ENCODE data around the gene SMAD6. TPM values are rescaled to one million over a fixed set of nuclear protein-coding genes. Genes with fewer than 3 reads are reported as not detected.

The SMAD6 gene
- total RNA-seq, 8 experiments from 2014 or later = 1.2 to 43.3 (median 3.9) TPM

- in situ Hi-C loops (cut with MboI; ENCODE audit: low pct_unique_long_range_greater_than_20kb in 2 of 9, low sequenced_read_pairs in 9 of 9, unreplicated experiment in 9 of 9) = no loop called here
Observed at GRCh38 chr15:66734961-66735908, 33.2 kb downstream of the SMAD6 start.

GRCh38 chr15:66735909-66736305 is 33.9 kb downstream of the SMAD6 start:
- Histone ChIP-seq H3K27ac (no peak overlapping the region), H3K4me3 (no peak overlapping the region), H3K4me1 (replicated peaks in 1 of 2) (peaks cover 0 to 19% of the 10 kb centered on the region in 2 donors)
- ATAC-seq (replicated peaks in 6 of 8) = no peak
- WGBS, 10 experiments = 62 to 98% (median 83%) methylated on average over 2 to 9 of the region's 9 CpGs; no CpG with 5 or more reads in 2 of the 10 experiments
- in situ Hi-C loops (cut with MboI; ENCODE audit: low pct_unique_long_range_greater_than_20kb in 2 of 9, low sequenced_read_pairs in 9 of 9, unreplicated experiment in 9 of 9) = no loop called here

More at GRCh38 chr15:66734961-66735908, 33.2 kb downstream of the SMAD6 start:
- Histone ChIP-seq H3K4me3 (no peak overlapping the region), H3K27ac (no peak overlapping the region), H3K4me1 (replicated peaks in 1 of 2) (peaks cover 0 to 19% of the 10 kb centered on the region in 2 donors)
- 73 to 100% (median 90%) methylated on average over 1 to 6 of the region's 10 CpGs; no CpG with 5 or more reads in 1 of the 10 experiments for WGBS, 10 experiments
- peak in 3 of 8 experiments; percentile 26 to 54 (median 40) for ATAC-seq (replicated peaks in 6 of 8)

- Histone ChIP-seq H3K27ac (no peak overlapping the region), H3K4me1 (replicated peaks in 1 of 2) (peaks cover 0 to 19% of the 10 kb centered on the region in 2 donors), H3K4me3 (no peak overlapping the region)
- no peak for ATAC-seq (replicated peaks in 6 of 8)
- WGBS, 10 experiments = 47 to 95% (median 82%) methylated on average over 2 to 10 of the region's 11 CpGs; no CpG with 5 or more reads in 2 of the 10 experiments
- in situ Hi-C loops (cut with MboI; ENCODE audit: low pct_unique_long_range_greater_than_20kb in 2 of 9, low sequenced_read_pairs in 9 of 9, unreplicated experiment in 9 of 9) = no loop called here
Observed at GRCh38 chr15:66737243-66738010, 35.4 kb downstream of the SMAD6 start.

- Histone ChIP-seq H3K4me3 (no peak overlapping the region), H3K27ac (no peak overlapping the region), H3K4me1 (replicated peaks in 1 of 2) (peaks cover 0 to 19% of the 10 kb centered on the region in 2 donors)
- ATAC-seq (replicated peaks in 6 of 8) = no peak
- WGBS, 10 experiments = 35 to 100% (median 84%) methylated on average over 1 to 8 of the region's 10 CpGs; no CpG with 5 or more reads in 3 of the 10 experiments
- in situ Hi-C loops (cut with MboI; ENCODE audit: low pct_unique_long_range_greater_than_20kb in 2 of 9, low sequenced_read_pairs in 9 of 9, unreplicated experiment in 9 of 9) = no loop called here
Observed at GRCh38 chr15:66738116-66738515, 36.1 kb downstream of the SMAD6 start.

GRCh38 chr15:66738595-66738994 is 36.6 kb downstream of the SMAD6 start:
- Histone ChIP-seq H3K27ac (no peak overlapping the region), H3K4me3 (no peak overlapping the region), H3K4me1 (replicated peaks in 1 of 2) (peaks cover 0 to 19% of the 10 kb centered on the region in 2 donors)
- 83 to 100% (median 94%) methylated on average over 1 to 5 of the region's 10 CpGs; no CpG with 5 or more reads in 5 of the 10 experiments for WGBS, 10 experiments
- peak in 1 of 8 experiments; percentile 8 for ATAC-seq (replicated peaks in 6 of 8)
- in situ Hi-C loops (cut with MboI; ENCODE audit: low pct_unique_long_range_greater_than_20kb in 2 of 9, low sequenced_read_pairs in 9 of 9, unreplicated experiment in 9 of 9) = no loop called here

GRCh38 chr15:66739287-66739686 is 37.3 kb downstream of the SMAD6 start:
- no CpG with 5 or more reads among the region's 6 CpGs for WGBS, 10 experiments
- no peak overlapping the region for H3K27ac ChIP-seq
- in situ Hi-C loops (cut with MboI; ENCODE audit: low pct_unique_long_range_greater_than_20kb in 2 of 9, low sequenced_read_pairs in 9 of 9, unreplicated experiment in 9 of 9) = no loop called here
- peaks cover 0 to 14% of the 10 kb centered on the region in 2 donors for H3K4me1 ChIP-seq (replicated peaks in 1 of 2)
- H3K4me3 ChIP-seq = no peak overlapping the region
- ATAC-seq (replicated peaks in 6 of 8) = no peak

GRCh38 chr15:66740802-66741201 is 38.8 kb downstream of the SMAD6 start:
- Histone ChIP-seq H3K27ac (no peak overlapping the region), H3K4me3 (no peak overlapping the region), H3K4me1 (replicated peaks in 1 of 2) (peaks cover 0 to 12% of the 10 kb centered on the region in 2 donors)
- WGBS, 10 experiments = 2 to 92% (median 80%) methylated on average over 1 to 6 of the region's 8 CpGs; no CpG with 5 or more reads in 2 of the 10 experiments
- in situ Hi-C loops (cut with MboI; ENCODE audit: low pct_unique_long_range_greater_than_20kb in 2 of 9, low sequenced_read_pairs in 9 of 9, unreplicated experiment in 9 of 9) = no loop called here
- peak in 2 of 8 experiments; percentile 16 to 29 for ATAC-seq (replicated peaks in 6 of 8)

- in situ Hi-C loops (cut with MboI; ENCODE audit: low pct_unique_long_range_greater_than_20kb in 2 of 9, low sequenced_read_pairs in 9 of 9, unreplicated experiment in 9 of 9) = no loop called here
- 24 to 100% (median 91%) methylated on average over 1 to 3 of the region's 5 CpGs; no CpG with 5 or more reads in 4 of the 10 experiments for WGBS, 10 experiments
- no peak for ATAC-seq (replicated peaks in 6 of 8)
- Histone ChIP-seq H3K27ac (no peak overlapping the region), H3K4me3 (no peak overlapping the region), H3K4me1 (replicated peaks in 1 of 2) (peaks cover 0 to 15% of the 10 kb centered on the region in 2 donors)
Observed at GRCh38 chr15:66741646-66742045, 39.6 kb downstream of the SMAD6 start.

- 94 to 100% (median 100%) methylated on average over 1 to 2 of the region's 6 CpGs; no CpG with 5 or more reads in 6 of the 10 experiments for WGBS, 10 experiments
- H3K4me3 ChIP-seq = no peak overlapping the region
- in situ Hi-C loops (cut with MboI; ENCODE audit: low pct_unique_long_range_greater_than_20kb in 2 of 9, low sequenced_read_pairs in 9 of 9, unreplicated experiment in 9 of 9) = no loop called here
- peaks cover 0 to 16% of the 10 kb centered on the region in 2 donors for H3K4me1 ChIP-seq (replicated peaks in 1 of 2)
- H3K27ac ChIP-seq = no peak overlapping the region
- ATAC-seq (replicated peaks in 6 of 8) = no peak
Observed at GRCh38 chr15:66742286-66742685, 40.2 kb downstream of the SMAD6 start.

GRCh38 chr15:66743204-66743603 is 41.2 kb downstream of the SMAD6 start:
- 77 to 100% (median 92%) methylated on average over 1 to 4 of the region's 5 CpGs; no CpG with 5 or more reads in 2 of the 10 experiments for WGBS, 10 experiments
- Histone ChIP-seq H3K4me3 (no peak overlapping the region), H3K4me1 (replicated peaks in 1 of 2) (peaks cover 0 to 22% of the 10 kb centered on the region in 2 donors), H3K27ac (no peak overlapping the region)
- ATAC-seq (replicated peaks in 6 of 8) = no peak
- in situ Hi-C loops (cut with MboI; ENCODE audit: low pct_unique_long_range_greater_than_20kb in 2 of 9, low sequenced_read_pairs in 9 of 9, unreplicated experiment in 9 of 9) = no loop called here

- Histone ChIP-seq H3K4me3 (no peak overlapping the region), H3K4me1 (replicated peaks in 1 of 2) (peaks cover 0 to 22% of the 10 kb centered on the region in 2 donors), H3K27ac (no peak overlapping the region)
- ATAC-seq (replicated peaks in 6 of 8) = peak in 2 of 8 experiments; percentile 48 to 74
- 40 to 100% (median 88%) methylated on average over 1 to 10 of the region's 15 CpGs; no CpG with 5 or more reads in 4 of the 10 experiments for WGBS, 10 experiments
- in situ Hi-C loops (cut with MboI; ENCODE audit: low pct_unique_long_range_greater_than_20kb in 2 of 9, low sequenced_read_pairs in 9 of 9, unreplicated experiment in 9 of 9) = no loop called here
Observed at GRCh38 chr15:66743703-66744536, 41.9 kb downstream of the SMAD6 start.

GRCh38 chr15:66744610-66745279 is 42.7 kb downstream of the SMAD6 start:
- H3K4me1 ChIP-seq (replicated peaks in 1 of 2) = peaks cover 0 to 22% of the 10 kb centered on the region in 2 donors
- in situ Hi-C loops (cut with MboI; ENCODE audit: low pct_unique_long_range_greater_than_20kb in 2 of 9, low sequenced_read_pairs in 9 of 9, unreplicated experiment in 9 of 9) = no loop called here

More at GRCh38 chr15:66744610-66745279, 42.7 kb downstream of the SMAD6 start:
- WGBS, 10 experiments = 44 to 100% (median 92%) methylated on average over 1 to 3 of the region's 4 CpGs; no CpG with 5 or more reads in 5 of the 10 experiments
- Histone ChIP-seq H3K27ac (no peak overlapping the region), H3K4me3 (no peak overlapping the region)
- no peak for ATAC-seq (replicated peaks in 6 of 8)

Measured in motor neuron (in vitro differentiated cells).